Central memory CD8-positive, alpha-beta T cell (primary cell): ENCODE data around the gene PHF24.
"Not testable (repeated sequence)": the region's sequence is repeated elsewhere in the genome, so short reads cannot be mapped to it uniquely, and the experiment has no call there.

Experiments
- ATAC-seq: fragments of 150-1000 bp; cut with Tn5 transposase; replicated peaks from 2 replicates; pipeline ENCODE4 v1.10.0; 2022; ENCODE audit warnings: mild to moderate bottlenecking, moderate FRiP score, moderate number of reproducible peaks; ENCODE audit not compliant: poor library complexity, severe bottlenecking; ENCODE audit errors: extremely low read depth
- DNase-seq, 2 donors: peaks; one replicate each; pipeline ENCODE4 v3.0.0; 2021; ENCODE audit warnings: low spot score in 2 of 2
- H3K27ac Mint-ChIP-seq: one replicate; pipeline ENCODE4 v1.8.0; 2022; ENCODE audit warnings: low read depth, mild to moderate bottlenecking, moderate library complexity, mixed read lengths
- H3K27me3 Mint-ChIP-seq: one replicate; pipeline ENCODE4 v1.8.0; 2022; ENCODE audit warnings: mixed read lengths
- H3K36me3 Mint-ChIP-seq: one replicate; pipeline ENCODE4 v1.8.0; 2022; ENCODE audit warnings: mild to moderate bottlenecking, moderate library complexity, mixed read lengths; ENCODE audit not compliant: insufficient read depth
- H3K4me1 Mint-ChIP-seq: one replicate; pipeline ENCODE4 v1.8.0; 2022; ENCODE audit warnings: mixed read lengths
- H3K4me3 Mint-ChIP-seq: one replicate; pipeline ENCODE4 v1.8.0; 2022; ENCODE audit warnings: mild to moderate bottlenecking, moderate library complexity, mixed read lengths
- H3K9me3 Mint-ChIP-seq: one replicate; pipeline ENCODE4 v1.8.0; 2022; ENCODE audit warnings: mixed read lengths

PHF24 gene

GRCh38 chr9:34957492-34958410 is at the start of gene PHF24:
PHF24 (plus strand) TSS chr9:34958285; CDS start chr9:34971299, 13,014 bp downstream.
- H3K4me1 Mint-ChIP-seq, result no peaks in the 10 kb centered on the region
- H3K27me3 Mint-ChIP-seq, result peaks cover 74% of the 10 kb centered on the region
- peak; percentile 65 for ATAC-seq
- no peaks in the 10 kb centered on the region for H3K36me3 Mint-ChIP-seq
- no peaks in the 10 kb centered on the region for H3K9me3 Mint-ChIP-seq
- peak within 1 kb of the TSS; percentile 49 for H3K4me3 Mint-ChIP-seq
- DNase-seq, result no peak
- no peak within 1 kb of the TSS for H3K27ac Mint-ChIP-seq

GRCh38 chr9:34927061-34927460 is 31.0 kb upstream of the PHF24 start:
- DNase-seq (no peak), ATAC-seq (no peak)
- H3K36me3 Mint-ChIP-seq, result no peaks in the 10 kb centered on the region
- peaks cover 18% of the 10 kb centered on the region for H3K9me3 Mint-ChIP-seq
- peaks cover 78% of the 10 kb centered on the region for H3K27me3 Mint-ChIP-seq
- no peaks in the 10 kb centered on the region for H3K4me1 Mint-ChIP-seq
- H3K27ac Mint-ChIP-seq, result no peak overlapping the region
- H3K4me3 Mint-ChIP-seq, result no peak overlapping the region

GRCh38 chr9:34928921-34929320 is 29.2 kb upstream of the PHF24 start:
- no peak overlapping the region for H3K27ac Mint-ChIP-seq
- DNase-seq (no peak), ATAC-seq (no peak)
- H3K36me3 Mint-ChIP-seq, result no peaks in the 10 kb centered on the region
- peaks cover 18% of the 10 kb centered on the region for H3K9me3 Mint-ChIP-seq
- no peak overlapping the region for H3K4me3 Mint-ChIP-seq
- H3K27me3 Mint-ChIP-seq, result peaks cover 77% of the 10 kb centered on the region
- no peaks in the 10 kb centered on the region for H3K4me1 Mint-ChIP-seq

GRCh38 chr9:34929506-34930102 is 28.5 kb upstream of the PHF24 start:
- H3K9me3 Mint-ChIP-seq, result peaks cover 13% of the 10 kb centered on the region
- DNase-seq, result no peak
- H3K36me3 Mint-ChIP-seq, result no peaks in the 10 kb centered on the region
- no peaks in the 10 kb centered on the region for H3K4me1 Mint-ChIP-seq
- no peak overlapping the region for H3K4me3 Mint-ChIP-seq
- no peak for ATAC-seq
- H3K27me3 Mint-ChIP-seq, result peaks cover 77% of the 10 kb centered on the region
- no peak overlapping the region for H3K27ac Mint-ChIP-seq

GRCh38 chr9:34939989-34940388 is 18.1 kb upstream of the PHF24 start:
- H3K27me3 Mint-ChIP-seq, result peaks cover 26% of the 10 kb centered on the region
- not testable (repeated sequence) for H3K27ac Mint-ChIP-seq, ATAC-seq, DNase-seq, H3K9me3 Mint-ChIP-seq, H3K4me3 Mint-ChIP-seq, H3K36me3 Mint-ChIP-seq, H3K4me1 Mint-ChIP-seq

- ATAC-seq (no peak), DNase-seq (no peak)
- Mint-ChIP-seq H3K27me3 (peaks cover 72% of the 10 kb centered on the region), H3K4me1 (no peaks in the 10 kb centered on the region), H3K9me3 (no peaks in the 10 kb centered on the region), H3K4me3 (no peak overlapping the region), H3K27ac (no peak overlapping the region), H3K36me3 (no peaks in the 10 kb centered on the region)
These were observed 9.6 kb upstream of the PHF24 start for GRCh38 chr9:34948451-34948850.

GRCh38 chr9:34954225-34954624 is 3.9 kb upstream of the PHF24 start:
- ATAC-seq, result no peak
- no peak for DNase-seq
- Mint-ChIP-seq H3K4me3 (no peak overlapping the region), H3K27ac (no peak overlapping the region), H3K9me3 (no peaks in the 10 kb centered on the region), H3K36me3 (no peaks in the 10 kb centered on the region), H3K27me3 (peaks cover 64% of the 10 kb centered on the region), H3K4me1 (no peaks in the 10 kb centered on the region)

GRCh38 chr9:34956066-34956465 is 2.0 kb upstream of the PHF24 start:
- ATAC-seq, H3K4me1 Mint-ChIP-seq, H3K36me3 Mint-ChIP-seq, H3K27ac Mint-ChIP-seq, H3K4me3 Mint-ChIP-seq, H3K9me3 Mint-ChIP-seq, DNase-seq: not testable (repeated sequence)
- H3K27me3 Mint-ChIP-seq, result peaks cover 73% of the 10 kb centered on the region

GRCh38 chr9:34956648-34957047 is 1.4 kb upstream of the PHF24 start:
- Mint-ChIP-seq H3K9me3 (no peaks in the 10 kb centered on the region), H3K27ac (no peak overlapping the region), H3K36me3 (no peaks in the 10 kb centered on the region), H3K4me1 (no peaks in the 10 kb centered on the region), H3K4me3 (no peak overlapping the region), H3K27me3 (peaks cover 73% of the 10 kb centered on the region)
- ATAC-seq (no peak), DNase-seq (no peak)

- peaks cover 72% of the 10 kb centered on the region for H3K27me3 Mint-ChIP-seq
- H3K27ac Mint-ChIP-seq, result no peak overlapping the region
- H3K9me3 Mint-ChIP-seq, result no peaks in the 10 kb centered on the region
- peak overlapping the region; percentile 25 for H3K4me3 Mint-ChIP-seq
- DNase-seq, result no peak
- no peaks in the 10 kb centered on the region for H3K36me3 Mint-ChIP-seq
- no peak for ATAC-seq
- H3K4me1 Mint-ChIP-seq, result no peaks in the 10 kb centered on the region
These were observed 412 bp downstream of the PHF24 start for GRCh38 chr9:34958411-34958982.

- no peaks in the 10 kb centered on the region for H3K36me3 Mint-ChIP-seq
- no peak overlapping the region for H3K27ac Mint-ChIP-seq
- H3K4me3 Mint-ChIP-seq, result no peak overlapping the region
- no peaks in the 10 kb centered on the region for H3K9me3 Mint-ChIP-seq
- H3K27me3 Mint-ChIP-seq, result peaks cover 72% of the 10 kb centered on the region
- DNase-seq (no peak), ATAC-seq (no peak)
- no peaks in the 10 kb centered on the region for H3K4me1 Mint-ChIP-seq
These were observed 1.4 kb downstream of the PHF24 start for GRCh38 chr9:34959461-34959860.

- Mint-ChIP-seq H3K9me3 (no peaks in the 10 kb centered on the region), H3K27ac (no peak overlapping the region), H3K27me3 (peaks cover 76% of the 10 kb centered on the region), H3K36me3 (no peaks in the 10 kb centered on the region), H3K4me1 (no peaks in the 10 kb centered on the region), H3K4me3 (no peak overlapping the region)
- DNase-seq, result no peak
- no peak for ATAC-seq
These were observed 3.7 kb downstream of the PHF24 start for GRCh38 chr9:34961574-34962490.
